Measurements from ENCODE around the gene TNFAIP2.
"Not testable (repeated sequence)": the region's sequence is repeated elsewhere in the genome, so short reads cannot be mapped to it uniquely, and the experiment has no call there.

The TNFAIP2 gene

GRCh38 chr14:103117499-103117898, 5.8 kb upstream of the TNFAIP2 start:
- H3K27me3 Mint-ChIP-seq = peaks cover 19 to 30% of the 10 kb centered on the region in 2 donors
- ATAC-seq (replicated peaks); H3K9me3 Mint-ChIP-seq; H3K4me1 Mint-ChIP-seq (ENCODE audit: low read depth in 2 of 2); H3K27ac Mint-ChIP-seq; H3K4me3 Mint-ChIP-seq; DNase-seq; H3K36me3 Mint-ChIP-seq (ENCODE audit: insufficient read depth): not testable (repeated sequence)

- no peak for ATAC-seq (replicated peaks)
- Mint-ChIP-seq H3K9me3 (no peaks in the 10 kb centered on the region), H3K4me1 (ENCODE audit: low read depth in 2 of 2) (peaks cover 5 to 6% of the 10 kb centered on the region in 2 donors), H3K27ac (no peak overlapping the region), H3K36me3 (ENCODE audit: insufficient read depth) (peaks cover 3% of the 10 kb centered on the region), H3K27me3 (peaks cover 19 to 31% of the 10 kb centered on the region in 2 donors), H3K4me3 (no peak overlapping the region)
- no peak for DNase-seq
Measured at GRCh38 chr14:103118018-103118662, 5.1 kb upstream of the TNFAIP2 start.

DNA sequence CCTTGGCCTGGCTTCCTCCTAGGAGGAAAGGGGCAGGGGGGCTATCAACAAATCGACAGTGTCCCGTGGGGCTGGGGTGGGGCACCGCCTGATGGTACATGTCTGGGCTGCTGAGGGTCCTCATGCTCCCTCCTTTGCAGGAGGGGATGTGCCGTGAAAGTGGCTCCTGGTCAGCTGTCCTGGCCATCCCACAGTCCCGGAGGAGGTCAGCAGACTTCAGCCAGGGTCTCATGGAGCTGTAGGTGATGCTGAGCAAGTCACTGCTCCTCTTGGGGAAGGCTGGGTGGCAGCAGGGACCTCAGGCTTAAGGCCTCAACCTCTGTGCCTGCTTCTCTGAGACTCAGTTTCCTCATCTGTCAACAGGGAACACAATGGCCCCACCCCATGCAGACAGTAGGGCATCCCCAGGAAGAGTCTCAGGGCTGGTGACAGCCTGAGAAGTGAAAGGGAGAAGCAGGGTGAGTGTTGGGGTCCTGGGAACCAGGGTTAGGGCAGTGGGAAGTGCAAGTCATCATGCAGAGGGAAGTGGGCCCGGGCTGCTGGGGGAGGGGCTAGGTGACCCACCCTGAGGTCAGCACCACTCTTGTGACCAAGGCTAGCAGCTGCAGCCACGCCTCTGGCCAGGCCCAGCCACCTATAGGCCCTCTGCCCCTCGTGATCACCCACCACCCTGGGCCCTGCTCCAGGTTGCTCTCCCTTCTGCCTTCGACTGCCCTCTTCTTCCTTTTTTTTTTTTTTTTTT, 4.4 kb upstream of the TNFAIP2 start:
- H3K36me3 Mint-ChIP-seq (ENCODE audit: insufficient read depth) = peaks cover 3% of the 10 kb centered on the region
- peaks cover 19 to 32% of the 10 kb centered on the region in 2 donors for H3K27me3 Mint-ChIP-seq
- no peaks in the 10 kb centered on the region for H3K9me3 Mint-ChIP-seq
- no peak for DNase-seq
- H3K27ac Mint-ChIP-seq = no peak overlapping the region
- peaks cover 5 to 6% of the 10 kb centered on the region in 2 donors for H3K4me1 Mint-ChIP-seq (ENCODE audit: low read depth in 2 of 2)
- H3K4me3 Mint-ChIP-seq = no peak overlapping the region
- ATAC-seq (replicated peaks) = peak; percentile 40

GRCh38 chr14:103119527-103119926, 3.7 kb upstream of the TNFAIP2 start:
- not testable (repeated sequence) for H3K27ac Mint-ChIP-seq; H3K9me3 Mint-ChIP-seq; H3K4me1 Mint-ChIP-seq (ENCODE audit: low read depth in 2 of 2); H3K4me3 Mint-ChIP-seq; H3K36me3 Mint-ChIP-seq (ENCODE audit: insufficient read depth); ATAC-seq (replicated peaks); DNase-seq
- H3K27me3 Mint-ChIP-seq = peaks cover 24 to 39% of the 10 kb centered on the region in 2 donors

DNA sequence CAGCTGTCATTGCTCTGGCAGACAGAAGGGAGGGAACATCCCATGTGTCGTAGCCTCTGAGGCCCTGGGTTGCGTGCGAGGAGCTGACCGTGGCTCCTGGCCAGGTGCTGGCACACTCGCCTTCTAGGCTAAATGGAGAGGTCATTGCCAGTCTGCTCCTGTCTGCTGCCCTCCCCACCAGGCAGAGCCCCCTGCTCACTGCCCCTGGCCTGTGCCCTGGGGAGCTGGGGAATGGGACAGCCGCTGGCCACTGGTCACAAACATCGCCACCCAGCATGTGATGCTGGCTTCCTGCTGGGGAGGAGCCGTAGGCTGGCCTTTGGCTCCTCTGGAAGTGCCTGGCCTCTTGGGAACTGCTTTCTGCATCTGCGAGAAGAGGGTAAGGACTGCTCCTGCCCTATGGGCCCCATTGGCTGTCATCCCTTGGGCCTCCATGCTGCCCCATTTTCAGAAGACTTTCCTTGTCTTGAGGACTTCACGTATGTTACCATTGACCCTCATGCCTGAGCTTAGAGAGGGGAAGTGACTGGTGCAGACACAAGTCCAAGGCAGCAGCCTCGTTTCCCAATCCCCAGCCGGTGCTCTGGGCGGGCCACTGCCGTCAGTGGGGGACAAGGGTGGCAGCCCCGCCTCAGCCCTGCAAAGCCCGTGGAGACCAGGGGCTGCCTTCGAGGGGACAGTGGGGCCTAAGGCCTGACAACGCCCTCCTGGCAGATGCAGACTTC, 2.0 kb upstream of the TNFAIP2 start:
- Mint-ChIP-seq H3K4me3 (peak overlapping the region in 1 of 2 donors; percentile 26), H3K27me3 (peaks cover 24 to 50% of the 10 kb centered on the region in 2 donors), H3K4me1 (ENCODE audit: low read depth in 2 of 2) (peaks cover 0 to 4% of the 10 kb centered on the region in 2 donors), H3K9me3 (no peaks in the 10 kb centered on the region), H3K36me3 (ENCODE audit: insufficient read depth) (peaks cover 4% of the 10 kb centered on the region), H3K27ac (no peak overlapping the region)
- no peak for ATAC-seq (replicated peaks)
- DNase-seq = no peak

DNA sequence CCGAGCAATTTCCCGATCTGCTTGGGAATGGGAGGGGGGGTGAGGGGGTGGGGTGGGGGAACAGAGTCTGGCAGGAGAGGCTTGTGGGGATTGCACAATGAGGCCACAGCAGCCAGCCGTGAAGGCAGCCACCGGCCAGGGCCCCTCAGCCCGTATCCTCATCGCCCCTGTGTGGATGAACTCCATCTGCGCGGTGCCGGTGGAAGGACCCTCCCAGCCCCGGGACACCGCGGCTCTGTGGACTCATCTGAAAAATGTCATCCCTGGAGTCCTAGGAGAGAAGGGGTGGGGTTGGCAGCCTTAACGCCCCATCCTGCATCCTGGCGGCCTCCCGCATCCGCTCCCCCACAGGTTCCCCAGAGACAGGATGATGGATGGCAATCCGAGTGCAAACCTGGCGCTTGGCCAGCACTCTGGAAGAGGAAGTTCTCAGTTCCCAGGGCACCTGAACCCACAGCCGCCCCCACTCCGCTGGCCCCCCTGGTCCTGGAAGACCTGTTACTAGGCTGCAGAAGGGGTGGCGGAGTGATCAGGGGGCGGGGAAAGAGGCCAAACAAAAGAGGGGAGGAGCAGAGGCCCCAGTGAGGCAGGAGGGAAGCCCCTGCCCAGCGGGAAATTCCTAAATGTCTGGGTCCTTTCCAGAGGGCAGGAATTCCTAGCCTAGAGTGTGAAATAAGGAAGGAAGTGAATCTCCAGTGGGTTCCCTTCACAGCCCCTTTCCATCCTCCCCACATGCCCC, 1.2 kb upstream of the TNFAIP2 start:
- peaks cover 0 to 5% of the 10 kb centered on the region in 2 donors for H3K4me1 Mint-ChIP-seq (ENCODE audit: low read depth in 2 of 2)
- ATAC-seq (replicated peaks) = no peak
- H3K9me3 Mint-ChIP-seq = no peaks in the 10 kb centered on the region
- peaks cover 6% of the 10 kb centered on the region for H3K36me3 Mint-ChIP-seq (ENCODE audit: insufficient read depth)
- H3K27me3 Mint-ChIP-seq = peaks cover 24 to 50% of the 10 kb centered on the region in 2 donors
- no peak for DNase-seq
- peak overlapping the region in 1 of 2 donors; percentile 35 for H3K4me3 Mint-ChIP-seq
- no peak overlapping the region for H3K27ac Mint-ChIP-seq

GRCh38 chr14:103122585-103122946, 695 bp upstream of the TNFAIP2 start:
- DNase-seq (no peak), ATAC-seq (replicated peaks) (no peak)
- Mint-ChIP-seq H3K27ac (no peak overlapping the region), H3K4me3 (peak overlapping the region in 1 of 2 donors; percentile 14), H3K27me3 (peaks cover 24 to 50% of the 10 kb centered on the region in 2 donors), H3K36me3 (ENCODE audit: insufficient read depth) (peaks cover 6% of the 10 kb centered on the region), H3K9me3 (no peaks in the 10 kb centered on the region), H3K4me1 (ENCODE audit: low read depth in 2 of 2) (peaks cover 0 to 5% of the 10 kb centered on the region in 2 donors)

GRCh38 chr14:103123634-103124500, 606 bp downstream of the TNFAIP2 start:
- Mint-ChIP-seq H3K36me3 (ENCODE audit: insufficient read depth) (peaks cover 6% of the 10 kb centered on the region), H3K4me3 (peak overlapping the region; percentile 36 to 61), H3K27ac (no peak overlapping the region), H3K9me3 (no peaks in the 10 kb centered on the region), H3K27me3 (peaks cover 33 to 59% of the 10 kb centered on the region in 2 donors), H3K4me1 (ENCODE audit: low read depth in 2 of 2) (peaks cover 0 to 5% of the 10 kb centered on the region in 2 donors)
- ATAC-seq (replicated peaks) = no peak
- no peak for DNase-seq

- no peak overlapping the region for H3K27ac Mint-ChIP-seq
Measured at GRCh38 chr14:103124501-103125001, 1.3 kb downstream of the TNFAIP2 start.

GRCh38 chr14:103125098-103126070, 2.1 kb downstream of the TNFAIP2 start:
- Mint-ChIP-seq H3K36me3 (ENCODE audit: insufficient read depth) (peaks cover 6% of the 10 kb centered on the region), H3K4me3 (no peak overlapping the region), H3K4me1 (ENCODE audit: low read depth in 2 of 2) (peaks cover 0 to 6% of the 10 kb centered on the region in 2 donors), H3K27ac (peak overlapping the region in 1 of 2 donors; percentile 24), H3K9me3 (no peaks in the 10 kb centered on the region), H3K27me3 (peaks cover 40 to 66% of the 10 kb centered on the region in 2 donors)
- ATAC-seq (replicated peaks) (no peak), DNase-seq (no peak)

More at GRCh38 chr14:103124501-103125001, 1.3 kb downstream of the TNFAIP2 start:
- Mint-ChIP-seq H3K4me3 (peak overlapping the region; percentile 36 to 61), H3K4me1 (ENCODE audit: low read depth in 2 of 2) (peaks cover 0 to 6% of the 10 kb centered on the region in 2 donors), H3K27me3 (peaks cover 40 to 66% of the 10 kb centered on the region in 2 donors), H3K36me3 (ENCODE audit: insufficient read depth) (peaks cover 6% of the 10 kb centered on the region), H3K9me3 (no peaks in the 10 kb centered on the region)
- ATAC-seq (replicated peaks) (no peak), DNase-seq (no peak)

DNA sequence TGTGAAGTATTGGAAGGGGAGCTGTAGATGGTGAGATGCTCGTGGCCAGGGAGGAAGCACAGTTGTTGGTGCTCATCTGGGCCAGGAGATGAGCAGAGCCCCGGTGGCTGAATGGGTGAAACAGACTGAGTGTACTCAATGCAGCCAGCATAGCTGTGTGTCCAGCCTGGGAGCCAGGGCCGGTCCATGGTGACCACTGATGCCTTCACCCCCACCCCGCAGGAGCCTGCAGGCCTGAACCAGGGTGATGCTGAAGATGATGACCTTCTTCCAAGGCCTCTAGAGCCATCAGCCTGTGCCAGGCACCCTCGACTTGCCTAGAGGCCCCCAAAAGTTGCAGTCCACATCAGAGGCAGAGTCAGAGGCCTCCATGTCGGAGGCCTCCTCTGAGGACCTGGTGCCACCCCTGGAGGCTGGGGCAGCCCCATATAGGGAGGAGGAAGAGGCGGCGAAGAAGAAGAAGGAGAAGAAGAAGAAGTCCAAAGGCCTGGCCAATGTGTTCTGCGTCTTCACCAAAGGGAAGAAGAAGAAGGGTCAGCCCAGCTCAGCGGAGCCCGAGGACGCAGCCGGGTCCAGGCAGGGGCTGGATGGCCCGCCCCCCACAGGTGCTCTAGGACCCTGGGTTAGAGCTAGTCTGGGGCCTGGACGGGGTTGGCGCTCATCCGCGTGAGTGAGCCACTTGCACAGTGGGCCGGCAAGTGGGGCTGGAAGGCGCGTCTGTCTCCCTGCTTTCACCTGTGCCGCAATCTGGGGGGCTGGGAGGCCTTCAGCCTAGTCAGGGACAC, 3.0 kb downstream of the TNFAIP2 start:
- no peaks in the 10 kb centered on the region for H3K9me3 Mint-ChIP-seq
- no peak for DNase-seq
- H3K27me3 Mint-ChIP-seq = peaks cover 38 to 66% of the 10 kb centered on the region in 2 donors
- peaks cover 0 to 6% of the 10 kb centered on the region in 2 donors for H3K4me1 Mint-ChIP-seq (ENCODE audit: low read depth in 2 of 2)
- H3K27ac Mint-ChIP-seq = no peak overlapping the region
- no peak for ATAC-seq (replicated peaks)
- peaks cover 5% of the 10 kb centered on the region for H3K36me3 Mint-ChIP-seq (ENCODE audit: insufficient read depth)
- peak overlapping the region in 1 of 2 donors; percentile 18 for H3K4me3 Mint-ChIP-seq

Data from effector memory CD8-positive, alpha-beta T cell (primary cell).